Thyroid gland (tissue), 4 donors: ENCODE measurements around the gene SLCO2A1.

Experiments
- CTCF ChIP-seq, 6 experiments: fragments of 200-600 bp in 3 of 6; fragments of 450-650 bp in 3 of 6; sonication (generic) in 3 of 6; IDR thresholded peaks; one replicate each; pipeline ENCODE4 v1.5.1; 2016 to 2019; ENCODE audit warnings: antibody characterized with exemption in 6 of 6, mild to moderate bottlenecking in 2 of 6, inconsistent platforms in 1 of 6, moderate library complexity in 1 of 6
- POLR2A ChIP-seq, 2 donors: fragments of 450-650 bp; IDR thresholded peaks; one replicate each; pipeline ENCODE4 v1.6.1; 2017; ENCODE audit warnings: antibody characterized with exemption in 2 of 2, mild to moderate bottlenecking in 2 of 2, moderate library complexity in 1 of 2

- TF ChIP-seq CTCF (IDR thresholded peaks at IDR 0.05) (no peak), POLR2A (IDR thresholded peaks at IDR 0.05) (no peak)
Measured at GRCh38 chr3:133905376-133905775, 124.3 kb downstream of the SLCO2A1 start.
